NCI-H128 (cell line): ENCODE data around the gene PRODH2.

ENCODE experiments used
- DNase-seq: peaks from one replicate; lab custom pipeline; 2025; ENCODE audit not compliant: unreplicated experiment; lab: John Stamatoyannopoulos, UW

The PRODH2 gene

DNA sequence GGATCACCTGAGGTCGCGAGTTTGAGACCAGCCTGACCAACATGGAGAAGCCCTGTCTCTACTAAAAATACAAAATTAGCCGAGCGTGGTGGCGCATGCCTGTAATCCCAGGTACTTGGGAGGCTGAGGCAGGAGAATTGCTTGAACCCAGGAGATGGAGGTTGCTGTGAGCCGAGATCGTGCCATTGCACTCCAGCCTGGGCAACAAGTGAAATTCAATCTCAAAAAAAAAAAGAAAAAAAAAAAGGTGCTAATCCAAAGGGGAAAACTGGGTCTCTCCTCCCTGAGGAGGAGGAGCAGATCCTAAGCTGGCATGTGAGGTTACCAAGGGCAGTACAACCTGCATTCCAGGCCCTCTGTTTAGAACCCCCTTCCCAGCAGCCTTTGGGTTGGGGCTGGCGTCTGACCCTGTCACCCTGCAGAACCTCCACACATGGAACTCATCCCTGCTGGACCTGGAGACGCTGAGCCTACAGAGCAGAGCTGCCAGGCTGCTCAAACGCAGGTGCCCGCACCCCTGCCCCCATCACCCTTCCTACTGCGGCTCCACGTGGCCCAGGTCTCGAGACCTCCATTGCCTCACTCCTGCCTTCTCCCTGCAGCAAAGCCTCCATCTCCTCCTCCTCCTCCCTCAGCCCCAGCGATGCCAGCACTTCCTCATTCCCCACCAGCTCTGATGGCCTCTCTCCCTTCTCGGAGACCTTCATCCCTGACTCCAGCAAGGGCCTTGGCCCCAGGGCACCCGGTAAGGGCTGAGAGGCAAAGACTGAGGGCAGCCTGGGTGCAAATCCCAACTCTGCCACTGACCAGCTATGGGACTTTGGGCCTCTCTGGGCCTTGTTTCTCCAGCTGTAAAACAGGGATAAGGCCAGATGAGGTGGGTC, 48.0 kb downstream of the PRODH2 start:
- no peak for DNase-seq

DNA sequence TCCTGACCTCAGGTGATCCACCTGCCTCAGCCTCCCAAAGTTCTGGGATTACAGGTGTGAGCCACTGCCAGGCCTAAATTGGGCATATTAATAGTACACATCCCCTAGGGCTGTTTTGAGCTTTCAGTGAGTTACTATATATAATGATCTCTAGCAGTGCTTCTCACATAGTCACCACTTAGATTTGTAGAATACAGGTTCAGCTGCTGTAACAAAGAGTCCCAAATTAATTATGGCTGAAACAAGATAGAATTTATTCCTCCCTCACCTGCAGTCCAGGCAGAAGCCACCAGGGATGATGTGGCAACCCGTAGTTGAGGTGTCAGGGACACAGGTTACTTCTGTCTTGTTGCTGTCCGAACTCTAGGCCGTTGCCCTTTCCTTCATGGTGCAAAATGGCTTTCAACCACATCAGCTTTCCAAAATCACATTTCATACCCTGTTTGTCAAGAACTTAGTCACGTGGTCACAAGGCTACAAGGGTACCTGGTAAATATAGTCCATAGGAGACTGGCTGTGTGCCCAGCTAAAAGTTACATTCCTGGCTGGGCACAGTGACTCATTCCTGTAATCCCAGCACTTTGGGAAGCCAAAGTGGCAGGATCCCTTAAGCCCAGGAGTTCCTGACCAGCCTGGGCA, 51.8 kb downstream of the PRODH2 start:
- DNase-seq, result no peak

DNA sequence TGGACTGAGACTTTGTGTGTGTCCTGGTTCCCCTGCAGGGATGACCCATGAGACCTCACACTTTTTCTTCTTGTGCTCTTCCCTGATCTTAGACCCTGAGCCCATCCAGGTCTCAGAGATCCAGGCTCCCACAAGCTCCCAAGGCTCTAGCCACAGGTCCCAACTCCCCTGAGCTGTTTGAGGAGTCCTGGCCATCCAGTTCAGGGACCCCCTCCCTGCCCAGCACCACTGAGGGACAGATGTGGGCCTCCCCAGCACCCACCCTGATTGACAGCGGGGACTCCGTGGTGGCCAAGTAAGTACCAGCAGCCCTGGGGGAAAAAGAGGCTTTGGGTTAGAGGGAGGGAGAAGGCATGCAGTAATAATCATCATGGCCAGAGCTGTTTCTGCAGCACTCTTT, 52.9 kb downstream of the PRODH2 start:
- DNase-seq, result no peak

DNA sequence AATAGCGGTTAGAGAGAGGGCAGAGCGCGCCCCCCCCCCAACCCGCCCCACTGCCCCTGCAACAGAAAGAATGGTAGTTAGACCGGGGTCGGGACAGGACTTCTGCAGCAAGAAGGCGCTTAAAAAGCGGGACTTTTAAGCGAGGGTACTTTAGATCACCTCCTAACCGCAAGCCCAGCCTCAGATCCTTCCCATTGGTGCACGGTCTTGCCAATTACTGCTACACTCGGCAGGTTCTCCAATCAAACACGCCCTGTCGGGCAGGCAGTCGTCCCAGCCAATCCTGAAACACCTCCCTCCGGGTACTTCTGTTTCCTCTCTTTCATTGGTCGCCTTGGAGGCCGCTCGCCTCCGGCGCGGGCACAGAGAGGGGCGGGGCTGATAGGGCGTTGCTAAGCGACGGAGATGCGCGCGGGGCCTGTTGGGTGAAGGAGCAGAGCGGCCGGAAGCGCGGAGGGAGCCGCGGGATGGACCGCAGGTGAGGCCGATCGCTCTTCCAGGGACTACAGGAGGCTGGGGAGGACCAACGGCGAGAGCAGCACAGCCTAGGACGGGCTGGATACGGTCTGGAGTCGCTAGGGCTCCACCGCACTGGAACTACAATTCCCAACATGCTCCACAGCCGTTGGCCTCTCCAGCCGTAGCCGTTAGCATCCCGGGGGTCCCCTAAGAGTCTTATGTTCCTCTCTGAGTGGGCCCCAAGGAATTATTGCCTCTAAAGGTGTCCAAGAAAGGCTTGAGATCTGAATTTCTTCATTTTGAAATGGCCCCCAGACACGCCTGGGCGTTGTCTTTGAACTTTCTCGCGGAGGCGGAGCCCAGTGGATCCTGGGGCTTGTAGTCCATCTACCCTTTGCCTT, 54.7 kb downstream of the PRODH2 start, which contains the start of gene PROSER3:
Gene PROSER3, plus strand, starts transcription at position 428 of the 860 bp plus-strand sequence. Its CDS starts 40 bp downstream, at position 468.
- DNase-seq, result peak; percentile 98

DNA sequence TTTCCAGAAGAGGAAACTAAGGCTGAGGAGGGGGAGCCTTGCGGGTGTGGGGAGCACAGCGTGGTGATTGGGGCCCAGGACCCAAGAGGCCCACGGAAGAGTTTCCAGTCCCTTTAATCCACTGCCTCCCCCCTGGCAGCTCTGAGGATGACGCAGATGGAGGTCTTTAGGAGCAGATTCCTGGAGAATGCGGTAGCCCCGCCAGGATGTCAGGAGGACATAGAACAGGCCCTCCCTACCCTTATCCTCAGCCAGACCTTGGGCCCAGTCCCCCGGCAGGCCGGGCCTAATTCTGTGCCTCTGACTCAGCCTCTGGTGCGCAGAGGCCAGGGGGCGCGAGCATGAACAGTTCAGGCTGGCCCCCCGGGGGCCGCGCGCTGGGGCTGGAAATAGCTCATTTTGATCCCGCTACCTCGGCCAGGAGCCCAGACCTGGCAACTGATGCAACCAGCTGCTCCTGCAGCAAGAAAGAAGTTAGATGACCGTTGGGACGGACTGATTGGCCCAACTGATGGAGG, 55.4 kb downstream of the PRODH2 start:
- DNase-seq, result peak; percentile 54

DNA sequence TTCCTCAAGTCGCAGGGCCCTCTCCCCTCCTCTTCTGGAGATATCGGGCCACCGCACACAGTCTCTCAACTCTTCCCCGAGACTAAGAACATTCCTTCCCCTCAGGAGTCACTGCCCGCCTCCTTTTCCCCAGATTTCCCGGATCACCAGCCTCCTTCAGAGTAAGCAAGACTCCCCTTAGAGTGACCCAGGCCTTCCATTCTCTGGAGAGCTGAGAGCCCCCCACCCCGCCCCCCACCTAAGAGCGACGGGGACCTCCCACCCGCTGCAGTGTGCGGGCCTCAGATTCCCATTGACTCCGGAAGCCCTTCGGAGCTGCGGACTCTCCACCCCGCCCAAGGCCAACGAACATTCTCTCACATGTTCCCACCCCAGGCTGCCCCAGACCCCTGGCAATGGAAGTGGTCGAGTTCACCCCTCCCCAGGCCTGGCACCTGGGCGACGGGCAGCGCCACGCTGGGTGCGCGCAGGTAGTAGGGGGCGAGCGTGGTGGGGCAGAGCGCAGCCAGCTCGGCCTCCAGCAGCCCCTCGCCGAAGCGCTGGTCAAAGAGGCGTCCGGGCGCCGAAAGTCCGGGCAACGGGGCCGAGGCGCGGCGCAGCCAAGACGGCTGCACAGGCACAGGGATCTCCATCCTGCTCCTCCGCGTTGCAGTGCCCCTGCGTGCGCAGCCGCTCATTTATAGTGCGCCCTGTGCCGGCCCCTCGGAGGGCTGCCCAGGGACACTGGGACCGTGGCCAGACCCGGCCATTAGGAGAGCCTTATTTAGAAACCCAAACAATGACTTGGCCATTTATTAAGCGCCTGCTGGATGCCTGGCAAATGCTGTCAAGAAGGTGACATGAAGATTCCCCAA, 56.0 kb downstream of the PRODH2 start, which contains the start of gene HSPB6:
Gene HSPB6, minus strand, starts transcription at position 653 of the 854 bp plus-strand sequence. Its CDS starts 21 bp downstream, at position 632.
- no peak for DNase-seq

DNA sequence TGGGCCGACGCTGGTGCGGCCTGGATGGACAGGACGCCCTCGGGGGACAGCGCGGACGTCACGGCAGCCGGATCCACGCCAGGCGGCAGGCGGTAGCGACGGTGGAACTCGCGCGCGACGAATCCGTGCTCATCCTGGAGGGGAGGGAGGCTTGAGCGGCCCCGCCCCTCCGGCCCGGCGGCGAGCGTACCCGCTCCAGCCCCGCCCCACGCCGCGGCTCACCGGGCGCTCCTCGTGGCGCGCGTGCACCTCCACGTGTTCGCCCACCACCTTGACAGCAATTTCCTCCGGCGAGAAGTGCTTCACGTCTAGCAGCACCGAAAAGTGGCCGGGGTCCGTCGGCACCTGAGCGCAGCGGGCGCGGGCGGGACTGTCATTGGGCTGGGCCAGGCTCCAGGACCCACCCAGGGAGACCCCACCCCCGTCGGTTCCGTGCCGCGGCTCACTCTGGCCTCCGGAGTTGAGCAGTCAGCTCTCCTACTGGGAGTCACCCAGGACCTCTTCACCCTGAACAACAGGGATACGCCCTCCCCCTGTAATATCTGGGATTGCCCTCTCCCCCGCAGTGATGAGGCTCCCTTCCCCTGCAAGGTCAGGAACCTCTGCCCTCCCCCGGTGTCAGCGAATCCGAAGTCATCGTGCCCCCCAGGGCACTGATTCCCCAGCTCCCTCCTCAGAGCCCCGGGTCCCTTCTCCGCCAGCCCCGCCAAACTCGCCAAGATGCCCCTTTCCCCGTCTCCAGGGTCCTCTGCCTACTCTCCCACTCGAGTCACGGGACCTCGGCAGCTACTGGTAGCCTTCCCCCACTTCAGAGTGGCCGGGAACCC, 56.9 kb downstream of the PRODH2 start:
- DNase-seq, result no peak

DNA sequence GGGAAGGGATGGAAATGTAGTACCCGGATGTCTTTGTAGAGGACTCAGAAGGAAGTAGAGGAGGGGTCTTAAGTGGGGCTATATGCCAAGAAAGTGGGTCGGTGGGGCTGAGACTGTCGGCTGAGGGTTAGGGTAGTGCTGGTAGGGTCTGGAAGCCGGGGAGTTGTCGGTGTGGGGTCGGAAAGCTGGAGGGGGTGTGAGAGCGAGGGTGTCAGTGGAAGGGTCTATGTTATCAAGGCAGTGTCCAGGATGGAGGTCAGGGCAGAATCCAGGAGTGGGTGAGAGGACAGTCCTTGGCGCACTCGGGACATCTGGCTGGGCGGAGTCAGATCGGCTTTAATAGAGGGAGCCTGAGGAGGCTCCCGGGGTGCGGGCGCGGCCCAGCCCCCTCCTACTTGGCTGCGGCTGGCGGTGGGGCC, 57.5 kb downstream of the PRODH2 start:
- no peak for DNase-seq

DNA sequence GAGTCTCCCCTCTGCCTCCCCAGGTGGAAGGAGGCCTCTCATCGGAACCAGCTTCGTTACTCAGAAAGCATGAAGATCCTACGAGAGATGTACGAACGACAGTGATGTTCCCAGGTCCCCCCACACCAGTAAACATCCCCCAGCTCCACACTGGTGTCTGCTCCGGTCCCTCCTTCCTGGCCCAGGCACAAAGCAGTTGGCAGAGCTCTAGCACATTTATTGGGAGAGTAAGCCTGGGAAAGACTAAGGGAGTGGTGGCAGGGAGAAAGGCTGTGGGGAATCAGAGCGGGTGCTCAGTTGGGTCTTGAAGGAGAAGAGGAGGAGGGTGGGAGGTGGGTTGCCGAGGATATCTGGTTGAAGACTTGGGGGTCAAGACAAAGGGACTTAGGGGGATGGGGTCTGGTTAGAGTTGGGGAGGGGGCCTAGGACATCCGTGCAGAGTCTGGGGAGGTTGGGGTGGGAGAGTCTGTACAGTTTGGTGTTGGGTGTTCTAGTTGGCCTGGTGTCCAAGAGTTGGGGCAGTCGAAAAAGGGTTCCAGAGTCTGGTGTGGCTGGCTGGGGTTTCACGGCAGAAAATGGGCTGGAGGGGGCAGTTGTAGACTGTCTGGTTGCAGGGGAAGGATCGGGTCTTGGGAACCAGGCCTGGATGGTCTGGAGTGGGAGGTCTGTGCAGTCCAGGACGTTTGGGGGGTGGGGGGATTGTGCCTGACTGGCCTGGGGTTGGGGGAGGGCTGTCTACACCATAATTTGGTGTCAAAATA, 58.1 kb downstream of the PRODH2 start:
- no peak for DNase-seq

DNA sequence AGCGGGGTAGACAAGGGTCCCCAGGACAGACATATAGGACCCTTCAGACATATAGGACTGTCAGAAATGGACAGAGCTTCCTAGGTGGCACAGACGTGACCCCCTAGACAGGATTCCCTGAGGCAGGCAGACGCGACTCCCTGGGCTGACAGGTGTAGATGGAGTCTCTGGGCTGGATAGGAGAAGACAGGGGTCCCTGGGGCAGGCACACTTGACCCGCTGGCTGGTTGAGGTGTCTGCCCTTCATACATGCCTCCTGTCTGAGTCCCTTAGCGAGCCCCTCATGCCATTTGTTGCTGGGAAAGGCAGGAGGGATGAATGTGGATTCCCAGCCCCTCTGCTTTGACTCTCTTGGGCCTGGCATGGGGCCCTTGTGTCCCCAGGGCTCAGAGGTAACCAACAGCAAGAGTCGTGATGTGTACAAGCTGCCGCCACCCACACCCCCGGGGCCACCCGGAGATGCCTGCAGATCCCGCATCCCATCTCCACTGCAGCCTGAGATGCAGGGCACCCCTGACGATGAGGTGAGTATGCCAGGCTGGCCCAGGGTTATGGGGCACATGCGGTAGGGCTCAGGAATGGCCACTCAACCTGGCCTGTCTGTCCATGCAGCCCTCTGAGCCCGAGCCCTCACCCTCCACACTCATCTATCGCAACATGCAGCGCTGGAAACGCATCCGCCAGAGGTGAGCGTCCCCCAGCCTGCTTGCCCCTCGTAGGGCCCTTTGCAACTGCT, 58.8 kb downstream of the PRODH2 start:
- no peak for DNase-seq

DNA sequence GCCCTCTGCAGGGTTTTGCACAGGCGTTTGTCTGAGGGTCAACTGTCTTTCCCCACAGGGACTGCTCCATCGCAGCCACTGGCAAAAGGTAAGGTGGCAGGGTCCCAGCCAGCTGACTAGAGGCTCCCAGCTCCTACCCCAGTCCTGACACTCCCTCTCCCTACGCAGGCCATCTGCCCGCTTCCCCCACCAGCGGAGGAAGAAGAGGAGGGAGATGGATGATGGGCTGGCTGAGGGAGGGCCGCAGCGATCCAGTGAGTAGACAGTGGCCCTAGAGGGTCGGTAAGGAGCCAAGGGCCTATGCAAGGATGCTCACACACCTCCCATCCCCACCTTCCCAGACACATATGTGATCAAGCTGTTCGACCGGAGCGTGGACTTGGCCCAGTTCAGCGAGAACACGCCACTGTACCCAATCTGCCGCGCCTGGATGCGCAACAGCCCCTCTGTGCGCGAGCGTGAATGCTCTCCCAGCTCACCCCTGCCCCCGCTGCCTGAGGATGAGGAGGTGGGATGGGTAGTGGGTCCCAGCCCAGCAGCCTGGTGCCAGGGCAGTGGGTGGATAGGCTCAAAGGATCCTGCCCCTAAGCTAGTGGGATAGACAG, 59.8 kb downstream of the PRODH2 start:
- DNase-seq, result no peak

DNA sequence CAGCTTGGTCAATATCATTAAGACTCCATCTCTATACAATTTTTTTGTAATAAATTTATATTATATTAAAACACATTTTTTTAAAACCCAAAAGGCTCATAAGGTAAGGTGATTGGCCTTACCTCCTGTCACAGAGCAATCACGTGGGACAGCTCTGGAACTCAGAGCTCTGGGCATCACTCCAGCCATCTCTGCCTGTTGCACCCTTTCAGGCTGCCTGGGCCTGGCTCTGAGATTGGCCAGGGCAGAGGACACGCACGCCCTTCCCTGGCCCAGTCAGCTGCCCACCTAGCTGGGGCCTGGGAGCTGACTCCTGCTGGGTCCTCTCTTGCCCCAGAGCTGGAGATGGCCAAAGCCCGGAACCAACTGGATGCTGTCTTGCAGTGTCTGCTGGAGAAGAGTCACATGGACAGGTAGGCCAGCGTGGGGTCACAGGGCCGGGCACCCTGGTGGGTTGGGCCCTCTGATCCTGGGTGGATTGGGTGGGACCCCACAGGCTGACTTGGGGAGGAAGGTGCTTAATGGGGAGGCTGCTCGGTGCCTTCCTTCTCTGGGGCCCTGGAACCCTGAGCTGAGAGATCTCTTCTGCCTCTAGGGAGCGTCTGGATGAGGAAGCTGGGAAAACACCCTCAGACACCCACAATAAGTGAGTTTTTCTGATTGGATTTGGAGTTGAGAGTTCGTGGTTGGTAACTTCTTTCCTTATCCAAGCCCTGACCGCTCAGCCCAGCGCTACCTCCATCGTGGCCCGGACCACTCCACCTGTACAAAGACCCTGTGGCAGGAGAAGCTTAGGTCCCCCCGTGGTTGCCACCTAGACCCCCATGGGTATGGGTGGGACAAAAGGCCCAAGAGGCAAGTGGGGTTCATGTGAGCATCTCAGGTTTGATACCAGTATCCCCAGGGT, 60.6 kb downstream of the PRODH2 start:
- no peak for DNase-seq

DNA sequence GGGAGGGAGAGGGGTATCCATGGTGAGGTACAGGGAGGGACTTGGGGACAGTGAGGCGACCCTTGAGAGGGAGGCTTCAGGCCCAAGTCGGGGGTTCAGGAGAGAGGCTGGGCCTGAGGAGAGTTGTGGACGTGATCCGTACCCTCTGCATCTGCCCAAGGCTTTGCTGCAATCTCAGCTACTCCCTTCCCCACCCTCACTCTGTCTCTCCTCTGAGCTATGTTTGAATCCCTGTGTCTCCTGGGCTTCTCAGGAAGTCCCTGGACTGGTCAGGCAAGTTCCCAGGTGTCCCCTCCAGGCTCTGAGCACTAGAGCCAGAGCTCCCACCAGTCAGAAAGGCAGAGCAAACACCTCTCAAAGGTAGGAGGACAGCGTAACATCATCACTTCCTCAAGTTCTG, 62.5 kb downstream of the PRODH2 start:
- no peak for DNase-seq
